ENCODE data around the gene MRPL43. TPM values are rescaled to one million over a fixed set of nuclear protein-coding genes. Genes with fewer than 3 reads are reported as not detected.

Gene MRPL43
- polyA plus RNA-seq, 2 of the 4 experiments (the other 2 are of a cell fraction), result 76.3 to 83.4 TPM

GRCh38 chr10:101021239-101021638, 33.9 kb upstream of the MRPL43 start:
- ATAC-seq, result no peak
- FAIRE-seq, result no peak
- no peak for TF ChIP-seq MAX (IDR thresholded peaks at IDR 0.05)
- TF ChIP-seq NPAS2 (CRISPR knock-in tag; IDR thresholded peaks at IDR 0.05; ENCODE audit: borderline replicate concordance), result no peak
- no peak for TF ChIP-seq NR3C1 (IDR thresholded peaks at IDR 0.05)
- TF ChIP-seq NFE2L2 (conservative IDR thresholded peaks at IDR 0.05; ENCODE audit: low read length), result no peak
- TF ChIP-seq KDM5A (IDR thresholded peaks at IDR 0.05), result no peak
- no peak for TF ChIP-seq RFX5 (IDR thresholded peaks at IDR 0.05)
- no peak for TF ChIP-seq ZFP36 (IDR thresholded peaks at IDR 0.05; ENCODE audit: borderline replicate concordance, partially characterized antibody)

GRCh38 chr10:101020427-101021075, 33.3 kb upstream of the MRPL43 start:
- no peaks in the 10 kb centered on the region for H3K9me3 ChIP-seq
- no peak for ATAC-seq

More at GRCh38 chr10:101021239-101021638, 33.9 kb upstream of the MRPL43 start:
- H3K4me1 ChIP-seq, result peaks cover 4% of the 10 kb centered on the region; the same call in 1 of the 3 replicates
- WGBS (ENCODE audit: missing lambda C conversion rate), result 78% methylated on average over 4 of the region's 4 CpGs
- H3K9me3 ChIP-seq, result no peaks in the 10 kb centered on the region
- no peak overlapping the region for H3K4me3 ChIP-seq
- CTCF ChIA-PET, result interaction anchor here (16.1 to 59.3 kb wide), 2 partner anchors 26 to 56 kb away, joined by 145 to 2364 read pairs; partner anchors contain the start of genes KAZALD1 and LZTS2
- POLR2A ChIA-PET, result no interaction called here
- no peak overlapping the region for H3K27ac ChIP-seq
- H3K4me2 ChIP-seq, result no peak overlapping the region
- no peak for DNase-seq (ENCODE audit: low read depth in 1 of 2, low spot score in 1 of 2)

GRCh38 chr10:101019440-101019703, 32.1 kb upstream of the MRPL43 start:
- Histone ChIP-seq H3K27ac (peak overlapping the region in 1 of 2 experiments; percentile 76; a peak in 1 of 6 replicates), H3K4me1 (peaks cover 14% of the 10 kb centered on the region), H3K4me3 (no peak overlapping the region), H3K9me3 (no peaks in the 10 kb centered on the region), H3K4me2 (peak overlapping the region; percentile 55)
- POLR2A ChIA-PET, result interaction anchor here (0.6 to 1.0 kb wide), 3 partner anchors 12 to 27 kb away, joined by 3 to 15 read pairs (median 4); partner anchors contain the start of genes PDZD7 and SFXN3
- no peak for DNase-seq (ENCODE audit: low read depth in 1 of 2, low spot score in 1 of 2)
- CTCF ChIA-PET, result interaction anchor here (0.6 to 59.3 kb wide), 9 partner anchors 9 to 144 kb away, joined by 3 to 2364 read pairs (median 5); partner anchors contain the start of genes KAZALD1, LZTS2, MRPL43 and PDZD7
- FAIRE-seq, result no peak
- no peak for ATAC-seq
- whole genome bisulfite sequencing (ENCODE audit: missing lambda C conversion rate), result 59% methylated on average over 2 of the region's 2 CpGs
- no peak for TF ChIP-seq ZSCAN20 (CRISPR knock-in tag; IDR thresholded peaks at IDR 0.05)
- TF ChIP-seq MAZ (IDR thresholded peaks at IDR 0.05; ENCODE audit: borderline replicate concordance, low read depth, low read length), result no peak
- no peak for TF ChIP-seq REST (IDR thresholded peaks at IDR 0.05)
- TF ChIP-seq ATOH8 (CRISPR knock-in tag; IDR thresholded peaks at IDR 0.05; ENCODE audit: low read depth), result no peak
- no peak for TF ChIP-seq TFCP2L1 (CRISPR knock-in tag; IDR thresholded peaks at IDR 0.05)
- TF ChIP-seq RAD21 (conservative IDR thresholded peaks at IDR 0.05 in 1 of 2, IDR thresholded peaks at IDR 0.05 in 1 of 2), result no peak
- TF ChIP-seq ESRRA (IDR thresholded peaks at IDR 0.05; ENCODE audit: borderline replicate concordance, low read length), result no peak
- no peak for TF ChIP-seq HEYL (CRISPR knock-in tag; IDR thresholded peaks at IDR 0.05)

More at GRCh38 chr10:101020427-101021075, 33.3 kb upstream of the MRPL43 start:
- H3K4me2 ChIP-seq, result no peak overlapping the region
- 80% methylated on average over 10 of the region's 10 CpGs for WGBS (ENCODE audit: missing lambda C conversion rate)
- H3K27ac ChIP-seq, result no peak overlapping the region
- DNase-seq (ENCODE audit: low read depth in 1 of 2, low spot score in 1 of 2), result no peak
- CTCF ChIA-PET, result interaction anchor here (7.2 to 59.3 kb wide), 4 partner anchors 13 to 56 kb away, joined by 145 to 2364 read pairs (median 490); partner anchors contain the start of genes KAZALD1, LZTS2, MRPL43 and PDZD7
- TF ChIP-seq MAX (IDR thresholded peaks at IDR 0.05) (no peak), TFCP2L1 (CRISPR knock-in tag; IDR thresholded peaks at IDR 0.05) (no peak), ZSCAN20 (CRISPR knock-in tag; IDR thresholded peaks at IDR 0.05) (no peak), CHD2 (IDR thresholded peaks at IDR 0.05; ENCODE audit: low read length, partially characterized antibody) (no peak), REST (IDR thresholded peaks at IDR 0.05) (no peak), POLR2AphosphoS2 (conservative IDR thresholded peaks at IDR 0.05; ENCODE audit: low read length) (no peak), TP53 (CRISPR knock-in tag; IDR thresholded peaks at IDR 0.05) (no peak), ESRRA (IDR thresholded peaks at IDR 0.05; ENCODE audit: borderline replicate concordance, low read length) (no peak), SMC3 (IDR thresholded peaks at IDR 0.05) (no peak), EP300 (IDR thresholded peaks at IDR 0.05) (no peak)
- H3K4me1 ChIP-seq, result peaks cover 4% of the 10 kb centered on the region; the same call in 1 of the 3 replicates
- POLR2A ChIA-PET, result no interaction called here
- no peak overlapping the region for H3K4me3 ChIP-seq
- FAIRE-seq, result no peak

Data from A549 (cell line).